ENCODE data around the gene SGCE. TPM values are rescaled to one million over a fixed set of nuclear protein-coding genes. Genes with fewer than 3 reads are reported as not detected.

SGCE gene
- total RNA-seq, 1 experiment from 2014 or later: 39.8 TPM

DNA sequence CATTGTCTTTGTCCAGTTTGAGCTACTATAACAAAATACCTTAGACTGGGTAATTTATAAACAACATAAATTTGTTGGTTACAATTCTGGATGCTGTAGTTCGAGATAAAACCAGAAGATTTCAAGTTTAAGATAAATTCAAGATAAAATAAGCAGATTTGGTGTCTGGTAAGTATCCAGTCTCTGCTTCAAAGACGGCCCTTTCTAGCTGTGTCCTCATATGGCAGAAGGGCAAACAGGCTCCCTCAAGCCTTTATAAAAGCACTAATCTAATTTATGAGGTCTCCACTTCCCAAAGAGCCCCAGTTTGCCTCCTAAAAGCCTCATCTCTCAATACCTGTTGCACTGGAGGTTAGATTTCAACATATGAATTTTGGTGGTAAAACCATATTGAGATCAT, 31.1 kb upstream of the SGCE start:
- H3K4me1 ChIP-seq (ENCODE audit: low read length): no peaks in the 10 kb centered on the region
- H3K79me2 ChIP-seq (ENCODE audit: low read length): no peaks in the 10 kb centered on the region
- H3K36me3 ChIP-seq (ENCODE audit: insufficient read depth, low read length): no peaks in the 10 kb centered on the region
- no peak overlapping the region for H2AFZ ChIP-seq (ENCODE audit: low read length)
- H3K4me2 ChIP-seq (ENCODE audit: low read depth, low read length, poor library complexity, severe bottlenecking): no peak overlapping the region
- H3K9ac ChIP-seq (ENCODE audit: low read length): no peak overlapping the region
- H3K4me3 ChIP-seq (ENCODE audit: low read length): no peak overlapping the region
- no peak overlapping the region for H3K27ac ChIP-seq (ENCODE audit: low read length)
- H4K20me1 ChIP-seq (ENCODE audit: insufficient read depth, low read depth, low read length): no peaks in the 10 kb centered on the region
- H3K9me3 ChIP-seq (ENCODE audit: low read length): no peaks in the 10 kb centered on the region
- H3K27me3 ChIP-seq (ENCODE audit: low read length): no peaks in the 10 kb centered on the region
- no peak for DNase-seq
- H3K9me2 ChIP-seq (replicated peaks; ENCODE audit: insufficient read depth, low read length): no peaks in the 10 kb centered on the region

DNA sequence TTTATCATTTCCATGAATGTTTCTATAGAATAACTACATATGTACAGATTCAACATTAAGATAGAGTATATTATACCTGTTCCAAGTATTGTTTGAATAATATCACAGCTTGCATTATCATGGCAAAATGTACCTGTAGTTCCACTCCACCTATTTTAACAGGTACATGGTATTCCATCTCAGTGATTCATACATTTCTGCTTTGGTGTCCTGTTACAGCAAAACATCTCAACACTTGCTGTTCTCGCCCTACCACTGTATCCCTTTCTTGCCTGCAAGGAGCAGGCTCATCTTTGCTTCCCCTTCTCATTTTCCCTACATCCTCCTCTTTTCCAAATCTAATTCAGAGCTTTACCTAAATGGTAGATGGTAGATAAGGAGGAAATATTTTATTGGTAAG, 27.1 kb upstream of the SGCE start:
- DNase-seq: no peak
- no peak overlapping the region for H3K9ac ChIP-seq (ENCODE audit: low read length)
- no peak overlapping the region for H3K4me3 ChIP-seq (ENCODE audit: low read length)
- no peaks in the 10 kb centered on the region for H3K36me3 ChIP-seq (ENCODE audit: insufficient read depth, low read length)
- no peaks in the 10 kb centered on the region for H3K4me1 ChIP-seq (ENCODE audit: low read length)
- H3K27ac ChIP-seq (ENCODE audit: low read length): no peak overlapping the region
- no peaks in the 10 kb centered on the region for H3K79me2 ChIP-seq (ENCODE audit: low read length)
- H3K9me3 ChIP-seq (ENCODE audit: low read length): no peaks in the 10 kb centered on the region
- H2AFZ ChIP-seq (ENCODE audit: low read length): no peak overlapping the region
- no peaks in the 10 kb centered on the region for H3K9me2 ChIP-seq (replicated peaks; ENCODE audit: insufficient read depth, low read length)
- H3K27me3 ChIP-seq (ENCODE audit: low read length): no peaks in the 10 kb centered on the region
- H3K4me2 ChIP-seq (ENCODE audit: low read depth, low read length, poor library complexity, severe bottlenecking): no peak overlapping the region
- no peaks in the 10 kb centered on the region for H4K20me1 ChIP-seq (ENCODE audit: insufficient read depth, low read depth, low read length)

DNA sequence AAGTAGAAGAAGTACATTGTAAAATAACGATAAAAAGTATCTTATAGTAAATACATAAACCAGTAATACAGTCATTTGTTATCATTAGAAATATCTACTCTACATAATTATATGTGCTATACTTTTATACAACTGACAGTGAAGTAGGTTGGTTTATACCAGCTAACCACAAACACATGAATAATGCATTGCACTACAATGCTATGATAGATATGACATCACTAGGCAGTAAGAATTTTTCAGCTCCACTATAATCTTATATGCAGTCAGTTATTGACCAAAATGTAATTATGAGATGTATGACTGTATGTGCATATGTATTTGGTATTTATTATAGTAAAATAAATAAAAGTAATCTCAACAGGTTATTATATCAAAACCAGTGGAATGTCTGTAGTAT, 23.4 kb upstream of the SGCE start:
- Histone ChIP-seq H3K4me2 (ENCODE audit: low read depth, low read length, poor library complexity, severe bottlenecking) (no peak overlapping the region), H4K20me1 (ENCODE audit: insufficient read depth, low read depth, low read length) (no peaks in the 10 kb centered on the region), H3K27me3 (ENCODE audit: low read length) (no peaks in the 10 kb centered on the region), H3K9me2 (replicated peaks; ENCODE audit: insufficient read depth, low read length) (no peaks in the 10 kb centered on the region), H3K36me3 (ENCODE audit: insufficient read depth, low read length) (no peaks in the 10 kb centered on the region), H3K9ac (ENCODE audit: low read length) (no peak overlapping the region), H3K27ac (ENCODE audit: low read length) (no peak overlapping the region), H3K4me3 (ENCODE audit: low read length) (no peak overlapping the region), H3K79me2 (ENCODE audit: low read length) (no peaks in the 10 kb centered on the region), H3K4me1 (ENCODE audit: low read length) (no peaks in the 10 kb centered on the region), H2AFZ (ENCODE audit: low read length) (no peak overlapping the region), H3K9me3 (ENCODE audit: low read length) (no peaks in the 10 kb centered on the region)
- no peak for DNase-seq

DNA sequence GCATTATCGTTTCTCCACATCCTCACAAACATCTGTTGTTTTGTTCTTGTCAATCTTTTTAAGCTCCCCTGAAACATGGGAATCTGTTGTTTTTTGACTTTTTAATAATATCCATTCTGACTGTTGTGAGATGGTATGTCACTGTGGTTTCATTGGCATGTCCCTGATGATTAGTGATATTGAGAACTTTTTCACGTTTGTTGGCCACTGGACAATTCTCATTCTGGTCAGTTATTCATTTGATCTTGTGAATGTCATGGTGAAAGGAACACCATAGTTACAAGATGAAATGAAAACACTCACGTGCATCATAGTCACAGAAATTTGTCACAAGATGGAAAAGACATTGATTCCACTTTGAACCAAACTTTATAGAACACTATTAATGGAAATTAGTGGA, 20.5 kb upstream of the SGCE start:
- no peak overlapping the region for H3K27ac ChIP-seq (ENCODE audit: low read length)
- no peaks in the 10 kb centered on the region for H3K36me3 ChIP-seq (ENCODE audit: insufficient read depth, low read length)
- no peaks in the 10 kb centered on the region for H3K9me2 ChIP-seq (replicated peaks; ENCODE audit: insufficient read depth, low read length)
- no peaks in the 10 kb centered on the region for H3K27me3 ChIP-seq (ENCODE audit: low read length)
- DNase-seq: no peak
- no peak overlapping the region for H3K9ac ChIP-seq (ENCODE audit: low read length)
- H4K20me1 ChIP-seq (ENCODE audit: insufficient read depth, low read depth, low read length): no peaks in the 10 kb centered on the region
- H3K9me3 ChIP-seq (ENCODE audit: low read length): no peaks in the 10 kb centered on the region
- no peak overlapping the region for H3K4me2 ChIP-seq (ENCODE audit: low read depth, low read length, poor library complexity, severe bottlenecking)
- no peak overlapping the region for H3K4me3 ChIP-seq (ENCODE audit: low read length)
- no peaks in the 10 kb centered on the region for H3K4me1 ChIP-seq (ENCODE audit: low read length)
- H2AFZ ChIP-seq (ENCODE audit: low read length): no peak overlapping the region
- no peaks in the 10 kb centered on the region for H3K79me2 ChIP-seq (ENCODE audit: low read length)

DNA sequence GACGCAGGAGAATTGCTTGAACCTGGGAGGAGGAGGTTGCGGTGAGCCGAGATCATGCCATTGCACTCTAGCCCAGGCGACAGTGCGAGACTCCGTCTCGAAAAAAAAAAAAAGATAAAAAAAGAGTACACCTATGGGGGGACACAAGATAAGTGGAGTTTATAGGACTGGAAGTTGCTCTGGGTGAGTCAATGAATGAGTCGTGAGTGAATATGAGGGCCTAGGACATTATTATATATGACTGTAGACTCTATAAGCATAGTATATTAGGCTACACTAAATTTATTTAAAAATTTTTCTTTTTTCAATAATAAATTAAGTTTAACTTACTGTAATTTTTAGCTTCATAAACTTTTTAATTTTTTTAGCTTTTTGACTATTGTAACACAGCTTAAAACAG, 19.4 kb upstream of the SGCE start:
- H3K4me1 ChIP-seq (ENCODE audit: low read length): no peaks in the 10 kb centered on the region
- H2AFZ ChIP-seq (ENCODE audit: low read length): no peak overlapping the region

DNA sequence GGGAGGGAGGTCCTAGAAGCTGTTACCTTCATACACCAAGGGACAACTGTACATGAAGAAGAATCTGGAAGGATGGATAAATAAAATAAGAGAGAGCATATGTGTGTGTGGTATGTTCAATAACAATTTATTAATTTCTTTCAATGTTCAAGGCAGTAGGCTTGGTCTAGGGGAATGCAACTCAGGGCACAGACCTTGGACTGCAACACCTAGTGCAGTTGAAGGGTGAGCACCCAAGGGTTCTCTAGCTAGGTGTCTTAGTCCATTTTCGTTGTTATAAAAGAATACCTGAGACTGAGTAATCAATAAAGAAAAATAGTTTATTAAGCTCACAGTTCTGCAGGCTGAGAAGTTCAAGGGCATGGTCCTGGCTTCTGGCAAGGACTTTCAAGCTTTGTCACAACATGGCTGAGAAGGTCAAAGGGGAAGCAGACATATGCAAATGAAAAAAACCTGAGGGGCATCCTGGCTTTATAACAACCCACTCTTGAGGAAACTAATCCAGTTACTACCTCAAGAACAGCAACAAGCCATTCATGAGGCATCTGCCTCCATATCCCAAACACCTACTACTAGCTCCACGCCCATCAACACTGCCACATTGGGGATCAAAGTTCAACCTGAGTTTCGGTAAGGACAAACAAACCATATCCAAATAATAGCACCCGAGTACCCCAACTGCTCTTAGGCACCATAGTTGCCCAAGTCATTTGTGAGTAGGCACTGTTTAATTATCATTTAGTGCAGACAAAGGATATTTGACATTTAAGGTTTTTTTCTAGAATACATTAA, 15.7 kb upstream of the SGCE start:
- Histone ChIP-seq H3K9ac (ENCODE audit: low read length) (no peak overlapping the region), H4K20me1 (ENCODE audit: insufficient read depth, low read depth, low read length) (peaks cover 5% of the 10 kb centered on the region; the same call in 1 of the 2 replicates), H3K27ac (ENCODE audit: low read length) (no peak overlapping the region), H3K4me1 (ENCODE audit: low read length) (no peaks in the 10 kb centered on the region), H3K27me3 (ENCODE audit: low read length) (no peaks in the 10 kb centered on the region), H3K79me2 (ENCODE audit: low read length) (no peaks in the 10 kb centered on the region), H3K4me3 (ENCODE audit: low read length) (no peak overlapping the region), H3K4me2 (ENCODE audit: low read depth, low read length, poor library complexity, severe bottlenecking) (no peak overlapping the region), H3K36me3 (ENCODE audit: insufficient read depth, low read length) (no peaks in the 10 kb centered on the region), H3K9me3 (ENCODE audit: low read length) (no peaks in the 10 kb centered on the region), H2AFZ (ENCODE audit: low read length) (no peak overlapping the region), H3K9me2 (replicated peaks; ENCODE audit: insufficient read depth, low read length) (no peaks in the 10 kb centered on the region)
- DNase-seq: no peak

More for the DNA sequence above, 19.4 kb upstream of the SGCE start:
- H3K27me3 ChIP-seq (ENCODE audit: low read length): no peaks in the 10 kb centered on the region
- no peak for DNase-seq
- no peaks in the 10 kb centered on the region for H3K36me3 ChIP-seq (ENCODE audit: insufficient read depth, low read length)
- no peaks in the 10 kb centered on the region for H3K79me2 ChIP-seq (ENCODE audit: low read length)
- H3K9me2 ChIP-seq (replicated peaks; ENCODE audit: insufficient read depth, low read length): no peaks in the 10 kb centered on the region
- H3K4me3 ChIP-seq (ENCODE audit: low read length): no peak overlapping the region
- H3K9ac ChIP-seq (ENCODE audit: low read length): no peak overlapping the region
- no peak overlapping the region for H3K4me2 ChIP-seq (ENCODE audit: low read depth, low read length, poor library complexity, severe bottlenecking)
- no peaks in the 10 kb centered on the region for H3K9me3 ChIP-seq (ENCODE audit: low read length)
- H4K20me1 ChIP-seq (ENCODE audit: insufficient read depth, low read depth, low read length): no peaks in the 10 kb centered on the region
- H3K27ac ChIP-seq (ENCODE audit: low read length): no peak overlapping the region

DNA sequence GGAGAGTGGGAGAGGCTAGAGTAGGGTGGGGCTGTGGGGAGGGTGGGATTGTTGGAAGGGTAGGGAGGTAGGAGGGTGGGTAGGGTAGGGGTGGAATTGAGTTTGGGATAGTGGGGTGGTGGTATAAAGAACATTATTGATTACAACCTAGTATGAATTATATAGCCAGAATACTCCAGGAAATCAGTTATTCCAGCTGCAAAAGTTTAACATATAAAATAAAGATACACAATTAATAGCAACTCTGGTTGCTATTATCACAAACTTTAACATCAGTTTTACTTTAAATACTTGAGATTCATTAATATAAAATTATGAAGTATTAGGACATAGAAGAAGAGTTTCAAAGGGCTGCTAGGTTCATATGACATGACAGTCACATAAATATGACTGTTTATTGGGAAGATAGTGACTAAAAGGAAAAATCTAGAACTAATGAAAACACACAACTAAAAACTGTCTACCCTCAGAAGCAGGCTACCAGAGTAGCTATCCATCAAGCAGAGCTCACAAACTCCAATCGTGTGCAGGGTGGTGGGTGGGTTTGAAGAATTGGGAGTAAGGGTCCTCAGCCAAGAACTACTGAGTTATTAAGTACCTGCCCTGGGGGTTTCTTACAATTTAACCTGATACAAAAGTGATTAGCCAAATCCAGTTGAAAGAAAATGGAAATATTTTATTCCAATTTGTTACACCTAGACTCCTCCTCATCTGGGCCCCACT, 14.0 kb upstream of the SGCE start:
- peaks cover 5% of the 10 kb centered on the region; the same call in 1 of the 2 replicates for H4K20me1 ChIP-seq (ENCODE audit: insufficient read depth, low read depth, low read length)
- H2AFZ ChIP-seq (ENCODE audit: low read length): no peak overlapping the region
- no peaks in the 10 kb centered on the region for H3K9me2 ChIP-seq (replicated peaks; ENCODE audit: insufficient read depth, low read length)
- H3K36me3 ChIP-seq (ENCODE audit: insufficient read depth, low read length): no peaks in the 10 kb centered on the region
- no peaks in the 10 kb centered on the region for H3K9me3 ChIP-seq (ENCODE audit: low read length)
- no peaks in the 10 kb centered on the region for H3K27me3 ChIP-seq (ENCODE audit: low read length)
- no peaks in the 10 kb centered on the region for H3K4me1 ChIP-seq (ENCODE audit: low read length)
- H3K27ac ChIP-seq (ENCODE audit: low read length): no peak overlapping the region
- H3K79me2 ChIP-seq (ENCODE audit: low read length): no peaks in the 10 kb centered on the region
- H3K4me2 ChIP-seq (ENCODE audit: low read depth, low read length, poor library complexity, severe bottlenecking): no peak overlapping the region
- no peak for DNase-seq
- H3K9ac ChIP-seq (ENCODE audit: low read length): no peak overlapping the region
- no peak overlapping the region for H3K4me3 ChIP-seq (ENCODE audit: low read length)

DNA sequence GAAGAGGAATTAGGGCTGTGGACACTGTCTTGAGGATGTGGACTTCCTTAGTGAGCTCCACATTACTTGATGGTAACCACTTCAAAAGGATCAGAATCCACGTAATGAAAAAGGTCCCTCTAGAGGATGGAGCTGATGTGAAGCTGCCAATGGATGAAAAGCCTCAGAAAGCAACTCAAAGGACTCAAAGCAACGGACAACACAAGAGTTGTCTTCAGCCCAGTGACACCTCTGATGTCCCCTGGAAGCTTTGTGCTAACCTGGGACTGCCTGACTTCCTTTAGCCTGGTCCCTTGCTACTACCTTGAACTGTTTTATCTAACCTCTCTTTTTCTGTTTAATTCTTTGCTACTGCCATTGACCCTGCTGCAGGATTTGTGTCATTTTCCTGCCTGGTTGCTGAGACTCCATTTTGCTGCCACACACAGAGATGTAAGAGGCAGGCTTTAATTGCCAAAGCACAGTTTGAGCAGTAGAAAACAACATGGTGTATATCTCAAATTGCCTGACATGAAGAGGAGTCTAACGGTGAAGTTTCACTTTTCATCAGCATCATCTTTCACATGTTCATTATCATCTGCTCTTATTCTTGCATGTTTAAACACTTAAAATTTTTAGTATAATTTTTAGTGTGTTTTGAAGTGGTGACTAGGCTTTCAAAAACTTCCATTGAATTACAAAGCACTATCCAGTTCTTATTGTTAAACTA, 11.1 kb upstream of the SGCE start:
- Histone ChIP-seq H2AFZ (ENCODE audit: low read length) (no peak overlapping the region), H3K27me3 (ENCODE audit: low read length) (no peaks in the 10 kb centered on the region)

More for the DNA sequence above, 11.1 kb upstream of the SGCE start:
- Histone ChIP-seq H3K79me2 (ENCODE audit: low read length) (peaks cover 14% of the 10 kb centered on the region), H3K4me2 (ENCODE audit: low read depth, low read length, poor library complexity, severe bottlenecking) (no peak overlapping the region), H3K27ac (ENCODE audit: low read length) (no peak overlapping the region), H3K4me3 (ENCODE audit: low read length) (no peak overlapping the region), H4K20me1 (ENCODE audit: insufficient read depth, low read depth, low read length) (peaks cover 12% of the 10 kb centered on the region; the same call in 1 of the 2 replicates), H3K9me3 (ENCODE audit: low read length) (no peaks in the 10 kb centered on the region), H3K4me1 (ENCODE audit: low read length) (no peaks in the 10 kb centered on the region; the same call in 1 of the 2 replicates), H3K9me2 (replicated peaks; ENCODE audit: insufficient read depth, low read length) (no peaks in the 10 kb centered on the region), H3K36me3 (ENCODE audit: insufficient read depth, low read length) (peaks cover 8% of the 10 kb centered on the region; the same call in 1 of the 2 replicates), H3K9ac (ENCODE audit: low read length) (no peak overlapping the region)
- no peak for DNase-seq

All from Karpas-422 (cell line).